IMR-90 (cell line): Measurements from ENCODE around the gene RYK. TPM values are rescaled to one million over a fixed set of nuclear protein-coding genes. Genes with fewer than 3 reads are reported as not detected.

Experiments used
- ATAC-seq: fragments of 200-7000 bp; cut with Tn5 transposase; 2 replicates; pipeline ENCODE4 v1.9.1; 2020; ENCODE audit warnings: low read depth, mild to moderate bottlenecking, moderate library complexity
- BruUV-seq: library from RNA; stranded (reverse); fragments of 400-500 nt; replicated peaks from 2 replicates; lab custom pipeline; 2021; lab: Mats Ljungman, UMichigan
- CTCF ChIA-PET: fragments of 300-600 bp; formaldehyde crosslinking; extraction: SDS; loops from one replicate; lab custom pipeline; 2021; ENCODE audit warnings: antibody characterized with exemption; lab: Yijun Ruan, JAX
- POLR2A ChIA-PET: fragments of 300-600 bp; sonication (Branson Sonifier 250); formaldehyde crosslinking; loops from one replicate; lab custom pipeline; 2022; ENCODE audit warnings: antibody characterized with exemption; ENCODE audit not compliant: unreplicated experiment; lab: Charles Lee
- DNase-seq: peaks from one replicate; pipeline ENCODE4 v3.0.0; 2013
- H2AFZ ChIP-seq: replicated peaks from 2 replicates; pipeline ENCODE3; 2013; ENCODE audit warnings: low read length, mild to moderate bottlenecking; ENCODE audit not compliant: poor library complexity
- H2AK5ac ChIP-seq: 2 replicates; pipeline ENCODE4 v1.6.1; 2013; ENCODE audit warnings: low read depth, low read length, inconsistent platforms
- H2AK9ac ChIP-seq: replicated peaks from 2 replicates; pipeline ENCODE3; 2013; ENCODE audit warnings: mild to moderate bottlenecking, low read depth, low read length, moderate library complexity; ENCODE audit not compliant: poor library complexity
- H2BK120ac ChIP-seq: 2 replicates; pipeline ENCODE4 v1.6.1; 2013; ENCODE audit warnings: low read depth, low read length, inconsistent platforms
- H2BK15ac ChIP-seq: 3 replicates; pipeline ENCODE4 v1.6.1; 2013; ENCODE audit warnings: low read depth, low read length, inconsistent platforms
- H2BK20ac ChIP-seq: 2 replicates; pipeline ENCODE4 v1.6.1; 2013; ENCODE audit warnings: low read depth, mild to moderate bottlenecking, inconsistent platforms, low read length, moderate library complexity
- H2BK5ac ChIP-seq: 2 replicates; pipeline ENCODE4 v1.6.1; 2013; ENCODE audit warnings: mild to moderate bottlenecking, low read depth, low read length, inconsistent platforms; ENCODE audit not compliant: poor library complexity, severe bottlenecking
- H3K14ac ChIP-seq: replicated peaks from 2 replicates; pipeline ENCODE4 v1.6.1; 2013; ENCODE audit warnings: low read depth, low read length, inconsistent platforms
- H3K18ac ChIP-seq: 2 replicates; pipeline ENCODE4 v1.6.1; 2013; ENCODE audit warnings: low read depth, low read length, control low read depth
- H3K23ac ChIP-seq: 2 replicates; pipeline ENCODE4 v1.6.1; 2013; ENCODE audit warnings: low read depth, low read length, inconsistent platforms
- H3K27ac ChIP-seq: 2 replicates; pipeline ENCODE4 v1.5.1; 2013; ENCODE audit warnings: mild to moderate bottlenecking, control low read depth, low read length; ENCODE audit not compliant: insufficient read depth
- H3K27me3 ChIP-seq: 2 replicates; pipeline ENCODE4 v1.6.1; 2013; ENCODE audit warnings: low read length; ENCODE audit not compliant: control insufficient read depth, insufficient read depth
- H3K36me3 ChIP-seq: 2 replicates; pipeline ENCODE4 v1.6.1; 2013; ENCODE audit warnings: low read length, mixed read lengths; ENCODE audit not compliant: control insufficient read depth, insufficient read depth
- H3K4ac ChIP-seq: 2 replicates; pipeline ENCODE4 v1.6.1; 2013; ENCODE audit warnings: low read depth, low read length, inconsistent platforms
- H3K4me1 ChIP-seq: 2 replicates; pipeline ENCODE4 v1.6.1; 2013; ENCODE audit warnings: low read length, mixed read lengths; ENCODE audit not compliant: control insufficient read depth, insufficient read depth
- H3K4me2 ChIP-seq: 2 replicates; pipeline ENCODE4 v1.6.1; 2013; ENCODE audit warnings: low read depth, mild to moderate bottlenecking, control low read depth, low read length, moderate library complexity
- H3K4me3 ChIP-seq: 2 replicates; pipeline ENCODE4 v1.5.1; 2013; ENCODE audit warnings: low read depth, mild to moderate bottlenecking, control low read depth, low read length, moderate library complexity; ENCODE audit not compliant: insufficient read depth
- H3K56ac ChIP-seq: 2 replicates; pipeline ENCODE4 v1.6.1; 2013; ENCODE audit warnings: low read length, inconsistent platforms; ENCODE audit not compliant: insufficient read depth; ENCODE audit errors: extremely low read depth
- H3K79me1 ChIP-seq, 2 experiments: 2 replicates each; pipeline ENCODE4 v1.6.1; 2013; ENCODE audit warnings: low read length in 2 of 2, inconsistent platforms in 1 of 2, low read depth in 1 of 2
- H3K9ac ChIP-seq: 2 replicates; pipeline ENCODE4 v1.6.1; 2013; ENCODE audit warnings: low read depth, low read length, control low read depth
- H3K9me1 ChIP-seq: 2 replicates; pipeline ENCODE4 v1.6.1; 2013; ENCODE audit warnings: low read length, inconsistent platforms; ENCODE audit not compliant: insufficient read depth
- H3K9me3 ChIP-seq: 2 replicates; pipeline ENCODE4 v1.6.1; 2013; ENCODE audit warnings: low read length; ENCODE audit not compliant: control insufficient read depth, insufficient read depth
- H4K20me1 ChIP-seq: 2 replicates; pipeline ENCODE4 v1.6.1; 2013; ENCODE audit warnings: low read length, inconsistent platforms; ENCODE audit not compliant: insufficient read depth
- H4K5ac ChIP-seq: 2 replicates; pipeline ENCODE4 v1.6.1; 2013; ENCODE audit warnings: mild to moderate bottlenecking, low read depth, low read length, control low read depth
- H4K8ac ChIP-seq, 2 experiments: 2 replicates each; pipeline ENCODE4 v1.6.1; 2013; ENCODE audit warnings: low read depth in 2 of 2, low read length in 2 of 2, control low read depth in 1 of 2, inconsistent platforms in 1 of 2
- H4K91ac ChIP-seq: 2 replicates; pipeline ENCODE4 v1.6.1; 2013; ENCODE audit warnings: low read depth, low read length, inconsistent platforms; ENCODE audit not compliant: insufficient read depth
- CEBPB ChIP-seq: IDR thresholded peaks from 2 replicates; pipeline ENCODE4 v1.6.1; 2012; ENCODE audit warnings: low read depth, low read length, improper control_type of control experiment
- dilution Hi-C: fragments of 300-500 bp; cut with HindIII; formaldehyde crosslinking; loops from one replicate; pipeline ENCODE4 v1.14.3; 2018; ENCODE audit warnings: low sequenced_read_pairs; ENCODE audit not compliant: unreplicated experiment
- in situ Hi-C: fragments of 300-500 bp; cut with MboI; formaldehyde crosslinking; loops from 3 replicates; pipeline ENCODE4 v1.14.3; 2019; ENCODE audit warnings: low sequenced_read_pairs, inconsistent platforms, mixed read lengths
- intact Hi-C: fragments of 100-400 bp; cut with micrococcal nuclease; formaldehyde crosslinking; loops from 2 replicates; pipeline ENCODE4 v1.10.0; 2022
- polyA plus RNA-seq, 3 experiments: library from polyadenylated mRNA; depleted of rRNA; stranded (reverse); fragments of >200 nt; gene quantifications; 2 replicates each; pipeline ENCODE4 v1.2.3, GENCODE V29; 2012; ENCODE audit warnings: low replicate concordance in 1 of 3
- total RNA-seq: library from RNA; depleted of rRNA; stranded (reverse); fragments of >200 nt; gene quantifications from 2 replicates; pipeline ENCODE4 v1.2.3, GENCODE V29; 2012

Gene RYK
- total and polyA plus RNA-seq, 2 of the 4 experiments (the other 2 are of a cell fraction): 42.4 to 106 TPM

- in situ Hi-C loops (no loop called here), intact Hi-C loops (no loop called here), dilution Hi-C loops (no loop called here)
- H3K23ac ChIP-seq: no peak overlapping the region
- DNase-seq: no peak
- no peak overlapping the region for H4K8ac ChIP-seq
- H4K91ac ChIP-seq: no peak overlapping the region
- H3K56ac ChIP-seq: no peak overlapping the region
- no peak overlapping the region for H2BK120ac ChIP-seq
- H2BK15ac ChIP-seq: no peak overlapping the region
- no peak for TF ChIP-seq CEBPB
- H3K36me3 ChIP-seq: peaks cover 7% of the 10 kb centered on the region
- H2AK9ac ChIP-seq: no peak overlapping the region
- no peak overlapping the region for H4K5ac ChIP-seq
- H3K27me3 ChIP-seq: no peaks in the 10 kb centered on the region
- H4K20me1 ChIP-seq: no peaks in the 10 kb centered on the region
- H3K18ac ChIP-seq: no peak overlapping the region
- H3K4ac ChIP-seq: no peak overlapping the region
- ATAC-seq: no peak
- no peak overlapping the region for H2BK20ac ChIP-seq
- H3K4me3 ChIP-seq: no peak overlapping the region
- H3K9me3 ChIP-seq: no peaks in the 10 kb centered on the region
- no TSS peak for BruUV-seq
- H3K4me1 ChIP-seq: 0 out of 2 replicates have a peak, but pooled peaks cover 1% of the 10 kb centered on the region
- H3K79me1 ChIP-seq: peaks cover 5% of the 10 kb centered on the region in 2 experiments; a peak in 2 of 4 replicates
- no peak overlapping the region for H3K4me2 ChIP-seq
- no peak overlapping the region for H2AFZ ChIP-seq
- no peak overlapping the region for H3K14ac ChIP-seq
- no peak overlapping the region for H2AK5ac ChIP-seq
- no peak overlapping the region for H3K9ac ChIP-seq
- CTCF ChIA-PET: no interaction called here
- H3K9me1 ChIP-seq: no peaks in the 10 kb centered on the region; the same call in 1 of the 2 replicates
- H3K27ac ChIP-seq: no peak overlapping the region
- H2BK5ac ChIP-seq: no peak overlapping the region
- POLR2A ChIA-PET: no interaction called here
Measured at GRCh38 chr3:134146666-134147065, 104.0 kb downstream of the RYK start.
